T47D (cell line): ENCODE measurements around the gene RPL22L1.
"Not testable (repeated sequence)": the region's sequence is repeated elsewhere in the genome, so short reads cannot be mapped to it uniquely, and the experiment has no call there.

Experiments used
- DNase-seq, 2 experiments: peaks; one replicate each; pipeline versions ENCODE4 v3.0.0 to v3.0.0-alpha.2; 2011 to 2012; ENCODE audit warnings: low read depth in 1 of 2, low spot score in 1 of 2
- JUND ChIP-seq: IDR thresholded peaks from 2 replicates; pipeline ENCODE4 v1.6.1; 2012; ENCODE audit warnings: low read depth
- in situ Hi-C: cut with HindIII; loops from 2 replicates; pipeline ENCODE4 v1.10.0; 2016; ENCODE audit warnings: low sequenced_read_pairs, low pct_unique_long_range_greater_than_20kb

Gene RPL22L1

DNA sequence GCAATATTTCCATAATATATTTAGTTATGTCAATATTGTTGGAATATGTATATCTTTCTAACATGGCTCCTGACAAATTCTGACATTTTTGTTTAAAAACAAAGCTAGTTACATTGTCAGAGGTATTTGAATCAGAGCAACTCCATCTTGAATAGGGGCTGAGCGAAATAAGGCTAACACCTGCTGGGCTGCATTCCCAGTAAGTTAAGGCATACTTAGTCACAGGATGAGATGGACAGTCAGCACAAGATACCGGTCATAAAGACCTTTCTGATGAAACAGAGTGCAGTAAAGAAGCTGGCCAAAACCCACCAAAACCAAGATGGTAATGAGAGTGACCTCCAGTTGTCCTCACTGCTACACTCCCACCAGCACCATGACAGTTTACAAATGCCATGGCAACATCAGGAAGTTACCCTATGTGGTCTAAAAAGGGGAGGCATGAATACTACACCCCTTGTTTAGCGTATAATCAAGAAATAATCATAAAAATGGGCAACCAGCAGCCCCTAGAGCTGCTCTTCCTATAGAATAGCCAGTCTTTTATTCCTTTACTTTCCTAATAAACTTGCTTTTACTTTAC, 30.4 kb downstream of the RPL22L1 start:
- DNase-seq, result no peak
- no peak for TF ChIP-seq JUND
- in situ Hi-C loops, result no loop called here

DNA sequence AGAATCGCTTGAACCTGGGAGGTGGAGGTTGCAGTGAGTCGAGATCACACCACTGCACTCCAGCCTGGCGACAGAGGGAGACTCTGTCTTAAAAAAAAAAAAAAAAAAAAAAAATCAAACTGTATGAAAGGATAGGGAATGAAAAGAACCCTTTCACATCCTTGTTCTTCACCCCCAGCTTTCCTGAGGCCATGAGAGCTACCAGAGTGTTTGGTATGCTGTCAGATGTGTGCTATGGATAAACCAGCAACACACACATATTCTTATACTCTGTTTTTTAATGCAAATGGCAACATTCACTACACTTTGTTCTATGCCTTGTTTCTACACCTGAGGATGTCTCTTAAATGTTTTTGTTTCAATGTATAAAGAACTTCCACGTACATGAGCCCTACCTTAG, 33.5 kb downstream of the RPL22L1 start:
- in situ Hi-C loops, result no loop called here

DNA sequence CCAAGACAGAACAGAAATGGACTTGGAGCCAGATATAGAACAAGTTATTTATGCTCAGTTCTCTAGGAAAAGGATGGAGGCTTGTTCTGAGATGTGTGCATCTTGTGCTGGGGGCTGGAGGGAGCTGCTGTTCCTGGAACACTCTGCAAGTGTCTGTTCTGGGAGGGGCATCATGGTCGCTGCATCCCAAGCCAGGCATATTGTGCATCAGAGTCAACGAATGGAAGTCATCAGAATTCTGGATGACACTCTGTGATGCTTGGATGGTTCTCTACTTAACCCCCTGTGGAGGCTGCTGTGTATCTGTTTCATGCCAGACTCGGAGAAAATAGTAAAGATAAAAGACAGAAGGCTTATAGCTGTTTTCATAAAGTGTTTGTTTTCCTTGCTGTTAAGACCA, 34.7 kb downstream of the RPL22L1 start:
- DNase-seq, result no peak
- in situ Hi-C loops, result no loop called here
- no peak for TF ChIP-seq JUND

More for the DNA sequence above, 33.5 kb downstream of the RPL22L1 start:
- no peak for DNase-seq
- no peak for TF ChIP-seq JUND

DNA sequence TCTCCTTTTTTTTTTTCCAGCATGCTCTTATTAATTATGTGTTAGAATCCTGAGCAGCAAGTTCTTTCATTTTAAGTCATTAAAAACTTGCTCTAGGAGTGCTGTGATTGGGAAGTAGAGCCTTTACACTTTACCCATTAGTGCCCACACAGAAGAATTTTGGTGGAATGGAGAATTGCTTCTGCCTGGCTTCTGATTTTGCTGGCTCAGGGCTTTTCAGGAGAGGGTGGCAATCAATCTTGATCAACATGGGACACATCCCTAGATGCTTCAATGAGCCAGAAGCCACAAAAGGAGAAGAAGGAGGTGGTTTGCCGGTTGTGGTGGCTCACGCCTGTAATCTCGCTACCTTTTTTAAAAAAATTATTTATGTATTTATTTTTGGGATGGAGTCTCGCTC, 39.4 kb downstream of the RPL22L1 start:
- DNase-seq, result no peak
- no peak for TF ChIP-seq JUND
- in situ Hi-C loops, result no loop called here

DNA sequence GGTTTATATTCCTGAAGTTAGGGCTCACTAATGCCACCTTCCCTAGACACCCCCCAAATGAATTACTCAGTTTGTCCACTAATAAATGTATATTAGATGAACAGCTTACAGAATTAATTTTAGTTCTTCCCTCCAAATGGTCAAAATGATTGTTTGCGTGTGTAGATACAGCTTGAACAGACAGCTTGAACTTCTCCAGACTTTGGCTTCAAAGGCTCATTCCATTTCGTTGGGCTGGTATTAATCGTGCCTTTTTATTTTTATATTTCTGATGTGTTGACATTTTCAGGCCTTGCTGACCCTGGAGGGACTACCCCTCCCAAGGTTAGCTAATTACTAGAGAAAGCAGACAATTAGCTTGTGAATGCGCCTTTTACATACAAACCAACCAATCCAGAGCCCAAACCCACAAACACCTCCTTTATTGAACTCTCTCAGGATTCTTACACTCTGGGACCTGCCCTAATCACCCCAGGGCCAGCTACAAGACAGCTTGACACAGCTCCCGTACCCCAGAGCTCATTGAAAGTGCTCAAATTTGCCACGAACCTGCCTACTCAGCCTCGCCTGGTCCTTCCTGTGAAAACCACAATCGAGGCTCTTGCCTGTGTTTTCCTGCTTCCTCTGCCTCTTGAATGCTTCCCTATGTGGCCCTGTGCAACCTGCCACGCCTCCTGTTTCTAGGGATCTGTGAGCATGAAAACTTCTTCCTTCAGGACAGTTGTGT, 40.3 kb downstream of the RPL22L1 start:
- in situ Hi-C loops, result no loop called here
- DNase-seq, result no peak
- TF ChIP-seq JUND, result no peak

DNA sequence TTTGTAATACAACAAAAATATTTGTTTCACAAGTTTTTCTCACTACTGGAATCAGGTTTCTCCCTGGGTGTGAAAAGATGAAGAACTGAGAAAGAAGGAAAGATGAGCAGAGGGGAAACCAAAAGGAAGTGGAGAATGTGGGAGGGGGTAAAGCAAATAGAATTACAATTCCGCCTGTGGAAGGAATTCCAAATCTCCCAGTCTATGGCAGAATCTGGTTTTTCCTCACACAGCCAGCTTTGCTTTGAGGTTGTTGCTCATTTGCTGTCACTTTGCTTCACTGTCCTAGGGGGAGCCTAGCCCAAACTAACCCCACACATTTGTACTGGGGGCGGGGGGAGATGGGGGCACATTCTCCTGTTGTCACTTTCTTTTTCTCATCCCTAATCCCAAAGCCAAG, 43.9 kb downstream of the RPL22L1 start:
- no peak for TF ChIP-seq JUND
- no peak for DNase-seq
- in situ Hi-C loops, result no loop called here

DNA sequence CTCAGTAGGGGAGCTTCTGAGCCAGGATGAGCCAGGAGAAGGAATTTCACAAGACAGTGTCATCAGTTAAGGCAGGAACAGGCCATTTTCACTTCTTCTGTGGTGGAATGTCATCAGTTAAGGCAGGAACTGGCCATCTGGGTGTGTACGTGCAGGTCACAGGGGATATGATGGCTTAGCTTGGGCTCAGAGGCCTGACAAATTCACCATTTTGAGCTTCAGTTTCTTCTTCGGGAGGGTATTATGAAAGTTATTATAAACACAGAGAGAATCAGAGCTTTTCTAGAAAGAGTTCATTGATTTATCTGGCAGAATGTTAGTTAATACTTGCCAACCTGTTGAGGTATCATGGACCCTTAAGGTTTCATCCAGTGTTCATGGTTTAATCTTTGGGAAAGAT, 46.4 kb downstream of the RPL22L1 start:
- DNase-seq, in situ Hi-C loops: not testable (repeated sequence)

DNA sequence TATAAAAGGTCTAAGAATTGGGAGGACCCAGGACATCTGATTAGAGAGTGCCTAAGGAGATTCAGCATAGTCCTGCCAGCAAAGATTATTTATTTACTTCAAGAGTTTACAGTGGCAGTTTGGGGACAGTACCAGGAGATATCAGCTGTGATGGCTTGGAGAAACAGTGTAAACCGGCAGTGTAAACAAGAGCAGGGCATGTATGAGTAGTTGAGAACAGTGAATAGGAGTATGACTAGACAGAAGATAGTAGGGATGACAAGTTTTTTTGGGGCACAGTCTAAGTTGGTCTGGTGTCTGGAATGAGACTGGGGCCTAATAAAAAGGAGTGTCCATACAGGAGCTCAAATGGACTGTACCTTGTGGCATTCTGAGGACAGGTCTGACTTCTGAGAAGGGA, 51.7 kb downstream of the RPL22L1 start:
- DNase-seq, in situ Hi-C loops: not testable (repeated sequence)

DNA sequence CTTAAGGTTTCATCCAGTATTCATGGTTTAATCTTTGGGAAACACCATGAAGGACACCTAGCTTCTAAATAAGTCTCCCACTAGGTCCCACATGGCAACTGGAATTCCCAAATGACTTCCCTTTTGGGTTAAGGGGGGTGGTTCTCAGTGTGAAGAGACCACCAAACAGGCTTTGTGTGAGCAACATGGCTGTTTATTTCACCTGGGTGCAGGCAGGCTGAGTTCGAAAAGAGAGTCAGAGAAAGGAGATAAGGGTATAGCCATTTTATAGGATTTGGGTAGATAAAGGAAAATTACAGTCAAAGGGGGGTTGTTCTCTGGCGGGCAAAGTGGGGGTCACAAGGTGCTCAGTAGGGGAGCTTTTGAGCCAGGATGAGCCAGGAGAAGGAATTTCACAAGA, 52.5 kb downstream of the RPL22L1 start:
- DNase-seq, in situ Hi-C loops: not testable (repeated sequence)

DNA sequence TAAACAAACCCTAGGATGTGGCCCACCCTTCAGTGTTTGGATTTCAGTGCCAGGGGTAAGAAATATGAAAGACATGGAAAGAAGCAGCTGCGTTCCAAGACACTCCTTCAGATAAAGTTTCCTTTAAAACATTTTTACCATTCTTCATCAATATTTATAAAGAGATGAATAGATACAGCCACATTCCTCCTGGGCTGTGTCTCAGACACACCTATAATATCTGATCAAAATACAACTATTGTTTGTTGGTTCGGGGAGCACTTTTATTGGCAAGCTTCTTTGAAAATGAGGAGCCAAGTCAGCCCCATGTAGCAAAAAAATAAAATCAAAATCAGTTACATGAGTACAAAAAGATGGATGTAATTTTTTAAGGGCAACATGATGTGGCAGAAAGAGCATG, 53.2 kb downstream of the RPL22L1 start:
- in situ Hi-C loops, result no loop called here
- no peak for TF ChIP-seq JUND
- DNase-seq, result no peak

DNA sequence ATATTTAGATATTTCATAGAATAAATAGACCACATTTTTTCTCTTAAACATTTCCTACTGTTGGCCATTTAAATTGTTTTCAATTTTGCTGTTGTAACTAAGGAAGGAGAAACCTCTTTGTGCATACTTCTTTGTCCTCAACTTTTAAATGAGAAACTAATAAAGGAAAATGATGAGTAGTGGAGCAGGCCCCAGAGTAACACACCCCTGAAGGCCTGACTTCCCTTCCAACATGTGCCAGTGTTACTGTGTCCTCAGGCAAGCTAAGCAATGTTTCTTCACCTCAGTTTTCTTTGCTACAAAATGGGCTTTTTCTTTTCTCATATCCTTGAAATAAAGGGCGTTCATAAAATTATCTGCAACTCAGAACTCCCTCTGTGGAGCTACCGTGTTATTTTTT, 53.7 kb downstream of the RPL22L1 start:
- no peak for TF ChIP-seq JUND
- in situ Hi-C loops, result no loop called here
- no peak for DNase-seq

DNA sequence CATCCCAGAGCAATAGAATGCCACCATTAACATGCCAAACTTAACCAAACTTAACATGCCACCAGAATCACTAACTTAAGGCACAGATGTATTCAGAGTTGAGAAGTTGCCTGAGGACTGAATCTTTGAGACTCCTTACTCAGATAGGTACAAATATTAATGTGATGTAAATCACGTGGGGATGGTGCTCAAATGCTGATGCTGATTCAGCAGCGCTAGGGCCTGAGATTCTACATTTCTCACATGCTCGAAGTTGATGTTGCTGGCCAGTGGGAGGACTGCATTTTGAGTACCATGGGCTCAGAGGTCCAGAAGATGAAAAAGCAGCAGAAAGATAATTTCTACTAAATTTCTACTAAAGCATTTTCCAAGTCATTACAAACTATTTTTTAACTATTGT, 54.1 kb downstream of the RPL22L1 start:
- in situ Hi-C loops, result no loop called here
- no peak for TF ChIP-seq JUND
- DNase-seq, result no peak

DNA sequence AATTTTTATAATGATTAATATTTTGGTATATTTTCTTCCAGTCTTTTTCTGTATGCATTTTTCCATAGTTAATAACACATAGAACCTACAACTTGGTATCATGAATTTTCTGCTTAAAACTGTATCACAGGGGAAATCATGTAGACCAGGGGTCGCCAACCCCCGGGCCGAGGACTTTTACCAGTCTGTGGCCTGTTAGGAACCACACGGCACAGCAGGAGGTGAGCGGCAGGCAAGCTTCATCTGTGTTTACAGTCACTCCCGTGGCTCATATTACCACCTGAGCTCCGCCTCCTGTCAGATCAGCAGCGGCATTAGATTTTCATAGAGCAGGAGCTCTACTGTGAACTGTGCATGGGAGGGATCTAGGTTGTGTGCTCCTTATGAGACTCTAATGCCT, 54.7 kb downstream of the RPL22L1 start:
- DNase-seq, result peak; percentile 31 to 83
- in situ Hi-C loops, result no loop called here
- TF ChIP-seq JUND, result no peak
